Diencephalon (tissue), 1 donor: ENCODE data around the gene PKN3. TPM values are rescaled to one million over a fixed set of nuclear protein-coding genes. Genes with fewer than 3 reads are reported as not detected.

ENCODE experiments used
- small RNA-seq: library from RNA; depleted of rRNA; stranded (forward); fragments of <200 nt; gene quantifications from one replicate; pipeline ENCODE3, GENCODE V24; 2014
- total RNA-seq: library from RNA; depleted of rRNA; stranded (reverse); fragments of >200 nt; gene quantifications from one replicate; pipeline ENCODE4 v1.2.3, GENCODE V29; 2014

Gene PKN3
- 0.92 TPM for total RNA-seq

DNA sequence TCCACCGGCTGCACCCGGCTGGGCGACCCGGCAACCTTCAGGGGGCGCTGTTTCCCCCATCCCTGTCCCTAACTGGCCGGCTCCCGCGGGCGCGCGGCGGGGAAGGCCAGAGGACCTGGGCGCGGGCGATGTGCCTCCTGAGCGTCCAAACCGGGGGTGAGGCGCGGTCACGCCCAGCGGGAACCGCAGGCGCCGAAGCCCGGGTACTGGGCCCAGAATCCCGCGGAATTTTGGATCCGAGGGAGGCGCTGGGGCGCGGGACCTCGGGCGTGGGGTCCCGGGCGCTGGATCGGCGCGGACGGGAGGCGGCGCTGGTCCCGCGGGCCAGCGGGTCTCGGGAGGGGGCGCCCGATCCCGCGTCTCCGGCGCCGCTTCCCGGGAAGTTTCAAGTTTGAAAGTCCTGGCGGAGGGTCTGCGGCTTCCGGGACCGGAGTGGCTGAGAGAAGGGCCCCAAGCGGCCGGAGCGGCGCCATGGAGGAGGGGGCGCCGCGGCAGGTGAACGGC is at the start of gene PKN3:
TSS of gene PKN3 (plus strand) at position 59 of the 504 bp plus-strand sequence. CDS start at position 472, 413 bp downstream.

GRCh38 chr9:128656416-128657343 is 45.6 kb upstream of the PKN3 start, which contains the start of gene DYNC2I2:
Gene DYNC2I2, minus strand, starts transcription at chr9:128656847. Its CDS starts 121 bp downstream, at chr9:128656726.

GRCh38 chr9:128688501-128689292 is 13.6 kb upstream of the PKN3 start, which contains the start of gene SET:
Gene SET, plus strand, starts transcription at chr9:128689222. Its CDS starts 361 bp downstream, at chr9:128689583.

DNA sequence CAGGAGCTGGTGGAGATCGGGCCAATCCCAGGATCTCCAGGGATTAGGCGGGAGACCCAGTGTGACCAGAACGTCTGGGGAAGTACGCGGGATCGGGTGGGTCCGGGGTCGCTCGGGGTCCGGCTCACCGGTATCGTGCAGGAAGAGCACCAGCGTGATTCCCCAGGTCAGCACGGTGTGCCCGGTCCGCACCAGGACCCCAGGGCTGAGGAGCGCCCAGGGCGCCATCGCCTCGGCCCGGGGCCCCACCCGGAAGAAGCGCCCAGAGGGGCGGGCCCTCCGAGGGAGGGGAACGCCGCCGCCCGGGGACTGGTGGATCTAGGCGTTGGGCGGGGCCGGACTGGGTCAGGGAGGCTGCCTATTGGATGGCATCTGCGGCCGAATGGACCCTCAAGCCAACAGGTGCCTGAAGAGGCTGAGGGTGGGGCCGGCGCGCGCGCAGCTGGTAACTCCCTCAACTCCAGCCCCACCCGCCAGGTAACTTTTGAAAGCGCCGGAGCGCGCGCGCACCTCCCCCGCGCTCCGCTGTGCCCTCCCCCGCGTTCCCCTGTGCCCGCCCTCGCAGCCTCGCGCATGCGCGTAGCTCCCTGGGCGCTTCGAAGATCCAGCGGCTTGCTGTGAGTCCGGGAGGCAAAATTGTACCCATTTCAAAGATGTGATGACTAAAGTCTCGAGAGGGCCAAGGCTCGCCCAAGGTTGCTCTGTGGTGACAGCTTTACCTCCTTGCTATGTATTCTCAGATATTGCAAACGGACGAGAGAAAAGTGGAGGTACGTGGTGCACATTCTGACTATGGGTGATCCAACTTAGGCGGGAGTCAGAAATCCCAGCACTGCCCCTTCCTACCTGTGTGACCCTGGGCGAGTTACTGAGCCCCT is 21.8 kb downstream of the PKN3 start, which contains the start of gene ZDHHC12:
TSS of gene ZDHHC12 (minus strand) at position 262 of the 878 bp plus-strand sequence. CDS start at position 228, 34 bp downstream.

Small RNA genes within 50 kb of the gene (small RNA-seq; reads per million reads assigned to genes)
- gene RF00017 (not detected), gene RN7SL560P (not detected)

Other genes starting within 250 kb of the PKN3 start
- 25.1 TPM for gene ODF2, start 246.5 kb upstream of the PKN3 start, total RNA-seq
- gene GLE1, start 197.8 kb upstream of the PKN3 start, total RNA-seq, result 21.9 TPM
- gene SPTAN1, start 149.9 kb upstream of the PKN3 start, total RNA-seq, result 867 TPM
- 37.8 TPM for gene DYNC2I2, start 45.7 kb upstream of the PKN3 start, total RNA-seq
- gene SET, start 13.3 kb upstream of the PKN3 start, total RNA-seq, result 418 TPM
- gene ZDHHC12, start 21.6 kb downstream of the PKN3 start, total RNA-seq, result 4.4 TPM
- gene ZER1, start 69.4 kb downstream of the PKN3 start, total RNA-seq, result 34.8 TPM
- gene TBC1D13, start 84.8 kb downstream of the PKN3 start, total RNA-seq, result 13.1 TPM
- gene ENDOG, start 116.0 kb downstream of the PKN3 start, total RNA-seq, result 19.8 TPM
- gene SPOUT1, start 127.3 kb downstream of the PKN3 start, total RNA-seq, result 20.5 TPM
- 9.0 TPM for gene KYAT1, start 179.4 kb downstream of the PKN3 start, total RNA-seq
- gene LRRC8A, start 179.6 kb downstream of the PKN3 start, total RNA-seq, result 30.9 TPM
- gene PHYHD1, start 218.5 kb downstream of the PKN3 start, total RNA-seq, result 2.1 TPM
- 20.5 TPM for gene DOLK, start 245.1 kb downstream of the PKN3 start, total RNA-seq
- 33.4 TPM for gene NUP188, start 245.2 kb downstream of the PKN3 start, total RNA-seq